Lower leg skin (tissue), 3 donors: ENCODE results near the gene DPYSL3.

Experiments
- POLR2A ChIP-seq, 2 donors: fragments of 450-650 bp; IDR thresholded peaks; one replicate each; pipeline ENCODE4 v1.6.1; 2016 to 2017; ENCODE audit warnings: antibody characterized with exemption in 2 of 2, mild to moderate bottlenecking in 1 of 2, moderate library complexity in 1 of 2
- TF ChIP-seq, protein P1 (sequence below), 3 donors: fragments of 450-650 bp; IDR thresholded peaks; one replicate each; pipeline ENCODE4 v1.5.1; 2016; ENCODE audit warnings: antibody characterized with exemption in 3 of 3, mild to moderate bottlenecking in 3 of 3, moderate library complexity in 2 of 3

DNA sequence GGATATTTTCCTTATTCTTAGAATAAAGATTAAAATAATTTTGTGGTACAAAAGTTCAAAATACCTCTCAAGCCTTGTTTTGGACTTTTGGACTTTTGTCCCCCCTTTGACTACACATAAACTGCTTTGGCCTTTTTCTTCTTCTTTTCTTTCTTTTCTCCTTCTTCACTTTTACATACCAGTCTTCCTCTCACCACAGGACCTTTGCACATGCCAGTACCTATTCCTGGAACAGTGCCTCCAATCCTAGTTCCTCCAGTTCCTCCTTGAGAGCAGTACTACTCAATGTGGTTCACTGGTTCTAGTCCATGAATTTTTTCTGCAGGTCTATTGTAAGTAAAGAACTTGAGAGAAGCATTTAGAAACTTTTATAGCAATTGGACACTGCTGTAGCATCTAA, 138.6 kb downstream of the DPYSL3 start:
- TF ChIP-seq, protein P1, sequence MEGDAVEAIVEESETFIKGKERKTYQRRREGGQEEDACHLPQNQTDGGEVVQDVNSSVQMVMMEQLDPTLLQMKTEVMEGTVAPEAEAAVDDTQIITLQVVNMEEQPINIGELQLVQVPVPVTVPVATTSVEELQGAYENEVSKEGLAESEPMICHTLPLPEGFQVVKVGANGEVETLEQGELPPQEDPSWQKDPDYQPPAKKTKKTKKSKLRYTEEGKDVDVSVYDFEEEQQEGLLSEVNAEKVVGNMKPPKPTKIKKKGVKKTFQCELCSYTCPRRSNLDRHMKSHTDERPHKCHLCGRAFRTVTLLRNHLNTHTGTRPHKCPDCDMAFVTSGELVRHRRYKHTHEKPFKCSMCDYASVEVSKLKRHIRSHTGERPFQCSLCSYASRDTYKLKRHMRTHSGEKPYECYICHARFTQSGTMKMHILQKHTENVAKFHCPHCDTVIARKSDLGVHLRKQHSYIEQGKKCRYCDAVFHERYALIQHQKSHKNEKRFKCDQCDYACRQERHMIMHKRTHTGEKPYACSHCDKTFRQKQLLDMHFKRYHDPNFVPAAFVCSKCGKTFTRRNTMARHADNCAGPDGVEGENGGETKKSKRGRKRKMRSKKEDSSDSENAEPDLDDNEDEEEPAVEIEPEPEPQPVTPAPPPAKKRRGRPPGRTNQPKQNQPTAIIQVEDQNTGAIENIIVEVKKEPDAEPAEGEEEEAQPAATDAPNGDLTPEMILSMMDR (IDR thresholded peaks at IDR 0.05), result no peak
- no peak for TF ChIP-seq POLR2A (IDR thresholded peaks at IDR 0.05)
